WTC11 (cell line): ENCODE results near the gene TDRKH. TPM values are rescaled to one million over a fixed set of nuclear protein-coding genes. Genes with fewer than 3 reads are reported as not detected.

Experiments used
- ATAC-seq: fragments of 200-7000 bp; cut with Tn5 transposase; 2 replicates; pipeline ENCODE4 v1.10.0; 2021; ENCODE audit warnings: mild to moderate bottlenecking, moderate library complexity
- CTCF ChIA-PET: fragments of 300-600 bp; sonication (Branson Sonifier 250); formaldehyde crosslinking; loops from one replicate; lab custom pipeline; 2021; ENCODE audit warnings: antibody characterized with exemption; lab: Charles Lee
- POLR2A ChIA-PET: fragments of 350-600 bp; sonication (Branson Sonifier 250); formaldehyde crosslinking; loops from one replicate; lab custom pipeline; 2021; ENCODE audit warnings: antibody characterized with exemption; lab: Charles Lee
- DNase-seq: peaks from one replicate; pipeline ENCODE4 v3.0.0; 2021; ENCODE audit warnings: low spot score
- H3K27ac Mint-ChIP-seq: 2 replicates; pipeline ENCODE4 v1.8.0; 2021; ENCODE audit warnings: mixed read lengths
- H3K27me3 Mint-ChIP-seq: 2 replicates; pipeline ENCODE4 v1.8.0; 2021; ENCODE audit warnings: low read depth, mild to moderate bottlenecking, moderate library complexity, mixed read lengths
- H3K36me3 Mint-ChIP-seq: 2 replicates; pipeline ENCODE4 v1.8.0; 2021; ENCODE audit warnings: mixed read lengths
- H3K4me1 Mint-ChIP-seq: 2 replicates; pipeline ENCODE4 v1.8.0; 2022; ENCODE audit warnings: mixed read lengths
- H3K4me3 Mint-ChIP-seq: 2 replicates; pipeline ENCODE4 v1.8.0; 2021; ENCODE audit warnings: mild to moderate bottlenecking, moderate library complexity, mixed read lengths
- H3K9me3 Mint-ChIP-seq: 2 replicates; pipeline ENCODE4 v1.8.0; 2021; ENCODE audit warnings: mixed read lengths
- ATF3 ChIP-seq: sonication (generic); formaldehyde crosslinking; conservative IDR thresholded peaks from 2 replicates; pipeline ENCODE4 v1.8.1; 2022; ENCODE audit warnings: mild to moderate bottlenecking, missing genetic modification reagents
- CDX4 ChIP-seq: fragments of 250-450 bp; sonication (Bioruptor Pico); IDR thresholded peaks from 2 replicates; pipeline ENCODE4 v1.9.0; 2021; ENCODE audit warnings: moderate library complexity, mild to moderate bottlenecking, inconsistent platforms, borderline replicate concordance
- E2F1 ChIP-seq: sonication (generic); formaldehyde crosslinking; IDR thresholded peaks from 2 replicates; pipeline ENCODE4 v1.8.0; 2022; ENCODE audit warnings: mild to moderate bottlenecking, missing genetic modification reagents
- E2F4 ChIP-seq: sonication (generic); formaldehyde crosslinking; IDR thresholded peaks from 2 replicates; pipeline ENCODE4 v1.8.1; 2022; ENCODE audit warnings: low read depth, mild to moderate bottlenecking, moderate library complexity, missing genetic modification reagents, borderline replicate concordance
- E2F5 ChIP-seq: sonication (generic); formaldehyde crosslinking; IDR thresholded peaks from 2 replicates; pipeline ENCODE4 v1.8.1; 2022; ENCODE audit warnings: mild to moderate bottlenecking, moderate library complexity, missing genetic modification reagents
- MAX ChIP-seq: sonication (generic); formaldehyde crosslinking; IDR thresholded peaks from 2 replicates; pipeline ENCODE4 v1.8.0; 2022; ENCODE audit warnings: mild to moderate bottlenecking, missing genetic modification reagents
- MLX ChIP-seq: sonication (generic); formaldehyde crosslinking; IDR thresholded peaks from 2 replicates; pipeline ENCODE4 v1.8.1; 2023; ENCODE audit warnings: mild to moderate bottlenecking, missing genetic modification reagents, moderate library complexity
- NR1H2 ChIP-seq: sonication (generic); formaldehyde crosslinking; IDR thresholded peaks from 2 replicates; pipeline ENCODE4 v1.9.0; 2021; ENCODE audit warnings: mild to moderate bottlenecking, moderate library complexity, missing genetic modification reagents
- NR2C2 ChIP-seq: sonication (generic); formaldehyde crosslinking; IDR thresholded peaks from 2 replicates; pipeline ENCODE4 v1.8.0; 2022; ENCODE audit warnings: mild to moderate bottlenecking, missing genetic modification reagents
- OVOL2 ChIP-seq: fragments of 250-450 bp; sonication (Bioruptor Pico); IDR thresholded peaks from 2 replicates; pipeline ENCODE4 v1.9.0; 2021; ENCODE audit warnings: mild to moderate bottlenecking, borderline replicate concordance
- PRDM15 ChIP-seq: sonication (generic); formaldehyde crosslinking; IDR thresholded peaks from 2 replicates; pipeline ENCODE4 v1.8.0; 2022; ENCODE audit warnings: missing genetic modification reagents
- PRRX2 ChIP-seq: fragments of 250-450 bp; sonication (Bioruptor Pico); IDR thresholded peaks from 2 replicates; pipeline ENCODE4 v1.8.0; 2021; ENCODE audit warnings: mild to moderate bottlenecking
- SMAD4 ChIP-seq: sonication (generic); formaldehyde crosslinking; IDR thresholded peaks from 2 replicates; pipeline ENCODE4 v1.8.0; 2022; ENCODE audit warnings: mild to moderate bottlenecking, missing genetic modification reagents
- TCF7 ChIP-seq: sonication (generic); formaldehyde crosslinking; IDR thresholded peaks from 2 replicates; pipeline ENCODE4 v1.8.0; 2022; ENCODE audit warnings: mild to moderate bottlenecking, low read depth, missing genetic modification reagents, moderate library complexity
- ZBTB21 ChIP-seq: sonication (generic); formaldehyde crosslinking; IDR thresholded peaks from 2 replicates; pipeline ENCODE4 v1.8.1; 2023; ENCODE audit warnings: mild to moderate bottlenecking, missing genetic modification reagents, borderline replicate concordance
- ZNF281 ChIP-seq: sonication (generic); formaldehyde crosslinking; IDR thresholded peaks from 2 replicates; pipeline ENCODE4 v1.8.0; 2023; ENCODE audit warnings: mild to moderate bottlenecking, missing genetic modification reagents
- ZNF317 ChIP-seq: sonication (generic); formaldehyde crosslinking; IDR thresholded peaks from 2 replicates; pipeline ENCODE4 v1.8.1; 2023; ENCODE audit warnings: low read depth, mild to moderate bottlenecking, moderate library complexity, missing genetic modification reagents, borderline replicate concordance
- ZNF425 ChIP-seq: fragments of 250-450 bp; sonication (Bioruptor Pico); conservative IDR thresholded peaks from 2 replicates; pipeline ENCODE4 v1.9.0; 2021; ENCODE audit warnings: mild to moderate bottlenecking
- total RNA-seq: library from RNA; stranded (reverse); gene quantifications from 3 replicates; pipeline ENCODE4 v1.2.3, GENCODE V29; 2021

TDRKH gene
- total RNA-seq, 1 experiment from 2014 or later = 21.8 TPM

GRCh38 chr1:151763990-151764389 lies 26.3 kb downstream of the TDRKH start (continued):
- no peak for TF ChIP-seq E2F4 (CRISPR knock-in tag)
- no peak for TF ChIP-seq PRDM15 (CRISPR knock-in tag)
- TF ChIP-seq NR1H2 (CRISPR knock-in tag) = no peak
- no peak for TF ChIP-seq CDX4

- peak within 1 kb of the TSS; percentile 96 for H3K27ac Mint-ChIP-seq
- H3K4me1 Mint-ChIP-seq = peaks cover 14% of the 10 kb centered on the region
- POLR2A ChIA-PET = interaction anchor here (0.9 to 1.1 kb wide), 3 partner anchors 12 to 46 kb away, joined by 3 to 5 read pairs (median 4); partner anchors contain the start of gene CELF3
- H3K27me3 Mint-ChIP-seq = no peaks in the 10 kb centered on the region
- peak within 1 kb of the TSS; percentile 90 for H3K4me3 Mint-ChIP-seq
- H3K9me3 Mint-ChIP-seq = no peaks in the 10 kb centered on the region
- peak; percentile 87 for DNase-seq
- ATAC-seq = peak; percentile 99
- H3K36me3 Mint-ChIP-seq = peaks cover 31% of the 10 kb centered on the region
- CTCF ChIA-PET = interaction anchor here (0.8 to 1.7 kb wide), 9 partner anchors 29 to 238 kb away, joined by 3 to 15 read pairs (median 4); no protein-coding TSS in a partner anchor
- TF ChIP-seq ZNF425 (CRISPR knock-in tag) (no peak), ATF3 (CRISPR knock-in tag) (no peak), NR1H2 (CRISPR knock-in tag) (no peak), E2F1 (CRISPR knock-in tag) (no peak), MAX (CRISPR knock-in tag) (no peak), OVOL2 (CRISPR knock-in tag) (no peak), ZNF281 (CRISPR knock-in tag) (no peak), NR2C2 (CRISPR knock-in tag) (no peak), TCF7 (CRISPR knock-in tag) (no peak), ZBTB21 (CRISPR knock-in tag) (no peak), PRRX2 (CRISPR knock-in tag) (no peak), ZNF317 (no peak), MLX (CRISPR knock-in tag) (no peak), SMAD4 (no peak), E2F5 (CRISPR knock-in tag) (0 out of 2 replicates have a peak, but pooled peaks have one; percentile 20)
These were observed 27.1 kb downstream of the TDRKH start, which contains the start of gene MRPL9 for GRCh38 chr1:151762941-151763921. MRPL9 (minus strand) TSS chr1:151763496; CDS start chr1:151763479, 17 bp downstream.
